ENCODE data around the gene THRB.

The THRB gene

GRCh38 chr3:24494618-24495325, at the start of gene THRB:
TSS of gene THRB (minus strand) at chr3:24494850.
- DNase-seq = no peak

GRCh38 chr3:24541935-24542334, 47.3 kb upstream of the THRB start:
- DNase-seq = no peak

GRCh38 chr3:24540821-24541220, 46.2 kb upstream of the THRB start:
- DNase-seq = no peak

- DNase-seq = no peak
These were observed 45.0 kb upstream of the THRB start for GRCh38 chr3:24539699-24540098.

GRCh38 chr3:24538891-24539290, 44.2 kb upstream of the THRB start:
- no peak for DNase-seq

DNA sequence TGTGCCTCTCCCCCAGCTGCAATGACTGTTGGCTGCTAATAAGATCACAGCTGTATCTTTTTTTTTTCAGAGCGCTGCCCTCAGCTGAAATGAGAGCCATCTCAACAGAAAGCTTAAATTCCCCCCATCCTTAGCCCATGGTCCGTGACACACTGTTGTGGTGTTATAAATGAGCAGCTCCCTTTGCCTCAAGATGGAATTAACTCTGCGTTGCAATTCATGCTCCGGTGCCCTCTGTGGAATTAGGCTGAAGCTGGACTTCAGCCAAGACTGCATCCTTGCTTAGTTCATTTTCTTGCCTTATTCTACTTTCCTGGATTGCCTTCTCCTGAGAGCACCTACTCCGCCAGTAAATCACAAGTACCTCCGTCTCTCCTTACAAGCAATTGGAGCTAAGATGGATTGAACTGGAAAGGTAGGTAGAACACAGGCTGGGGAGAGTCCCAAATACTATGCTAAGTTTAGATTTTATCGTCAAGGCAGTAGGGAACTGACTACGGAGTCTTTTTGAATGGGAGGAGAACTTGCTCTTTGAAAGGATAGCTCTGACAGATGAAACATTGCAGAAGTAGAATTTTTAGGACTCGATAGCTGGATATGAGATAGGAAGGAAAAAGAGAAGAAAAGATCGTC, 39.0 kb upstream of the THRB start:
- no peak for DNase-seq

GRCh38 chr3:24530471-24530870, 35.8 kb upstream of the THRB start:
- no peak for DNase-seq

GRCh38 chr3:24529210-24529609, 34.6 kb upstream of the THRB start:
- no peak for DNase-seq

DNA sequence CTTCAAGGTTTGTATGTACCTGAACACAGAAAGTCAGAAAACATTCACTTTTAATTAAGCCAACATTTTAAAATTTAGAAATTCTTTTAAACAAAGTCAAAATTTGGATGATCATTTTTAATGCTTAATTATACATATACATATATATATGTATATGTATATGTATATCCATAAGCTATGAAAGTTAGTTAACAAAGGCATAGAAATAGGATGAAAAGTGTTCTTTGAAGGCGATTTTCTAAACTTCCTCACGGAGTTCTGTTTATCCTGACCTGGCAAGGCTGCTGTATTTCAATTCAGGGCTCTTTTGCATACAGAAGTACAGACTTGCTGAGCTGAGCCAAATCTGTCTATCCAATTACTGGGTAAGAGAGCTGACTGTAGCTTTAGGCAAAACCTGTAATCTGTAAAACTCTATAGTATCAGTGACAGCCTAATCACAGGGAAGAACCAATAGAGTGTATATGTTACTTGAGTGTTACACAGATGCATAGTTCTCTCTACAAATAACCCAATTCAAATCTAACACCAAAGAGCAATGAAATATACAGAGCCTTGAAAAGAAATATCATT, 32.1 kb upstream of the THRB start:
- DNase-seq = no peak

DNA sequence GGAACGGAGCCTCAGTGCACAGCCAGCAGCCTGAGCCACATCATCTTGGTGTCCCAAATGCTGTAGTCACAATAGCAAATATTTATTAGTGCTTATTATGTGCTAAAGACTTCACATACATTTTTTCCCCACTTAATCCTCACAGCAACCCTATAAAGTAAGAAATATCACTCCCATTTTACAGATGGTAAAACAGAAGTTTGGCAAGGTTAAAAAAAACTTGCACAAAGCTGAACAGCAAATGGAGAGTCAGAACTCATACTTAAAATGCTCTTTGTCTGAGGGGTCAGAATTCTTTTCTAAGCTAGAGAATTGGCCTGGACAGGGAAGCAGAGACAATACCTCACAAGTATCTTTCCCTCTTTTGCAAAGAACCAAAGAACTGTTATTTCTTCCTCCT, 30.9 kb upstream of the THRB start:
- no peak for DNase-seq

DNA sequence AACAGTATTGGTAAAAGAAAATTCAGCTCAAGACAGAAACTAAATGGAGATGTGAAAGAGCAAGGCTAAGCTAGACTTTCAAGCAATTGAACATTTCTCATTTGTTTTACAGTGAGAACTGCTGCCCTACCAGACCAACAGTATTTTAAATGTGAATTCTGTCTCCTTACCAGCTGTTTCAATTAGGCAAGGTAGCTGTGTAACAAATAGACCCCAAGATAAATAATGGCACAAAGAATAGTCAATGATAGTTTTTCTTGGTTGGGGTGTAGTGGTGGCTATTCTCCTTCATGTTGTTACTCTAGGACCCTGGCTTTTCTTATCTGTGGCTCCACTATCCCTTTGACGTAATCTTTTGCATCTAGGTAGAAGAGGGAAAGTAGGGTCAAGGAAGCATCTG, 30.4 kb upstream of the THRB start:
- no peak for DNase-seq

- DNase-seq = no peak
These were observed 29.5 kb upstream of the THRB start for GRCh38 chr3:24523988-24524727.

GRCh38 chr3:24523215-24523614, 28.6 kb upstream of the THRB start:
- DNase-seq = no peak

GRCh38 chr3:24522146-24522579, 27.5 kb upstream of the THRB start:
- DNase-seq = no peak

DNA sequence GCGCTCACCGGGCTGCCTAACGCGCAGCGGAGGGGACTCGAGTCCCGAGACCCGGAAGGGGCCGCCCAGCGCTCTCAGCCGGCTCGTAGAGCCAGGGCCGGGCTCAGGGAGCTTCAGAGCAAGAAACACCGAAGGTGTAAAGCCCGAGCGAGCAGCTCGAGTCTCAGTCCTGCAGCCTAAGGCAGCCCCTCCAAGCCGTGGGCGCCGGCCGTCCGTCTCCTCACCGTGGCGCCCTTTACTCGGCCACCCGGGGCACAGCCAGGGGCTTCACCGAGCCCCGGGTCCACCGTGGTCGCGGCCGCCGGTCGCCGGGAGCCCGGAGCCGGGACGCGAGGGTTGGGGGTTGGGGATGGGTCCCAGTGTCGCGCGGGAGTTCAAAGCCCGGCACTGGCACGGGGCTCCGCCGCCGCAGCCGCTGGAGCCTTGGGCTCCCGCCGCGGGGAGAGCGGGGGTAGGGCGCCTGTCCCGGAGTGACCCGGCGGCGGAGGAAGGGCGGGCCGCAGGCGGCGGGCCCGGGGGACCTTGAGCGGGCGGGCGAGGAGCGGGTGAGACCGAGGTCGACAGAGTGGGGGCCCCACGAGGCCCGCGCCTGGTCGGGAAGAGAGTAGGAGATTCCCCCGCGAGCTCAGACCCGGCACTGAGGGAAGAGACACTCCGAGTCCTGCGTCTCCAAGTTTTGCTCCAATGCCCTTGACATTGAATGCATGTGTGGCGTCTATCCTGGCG, 26.9 kb upstream of the THRB start:
- no peak for DNase-seq

DNA sequence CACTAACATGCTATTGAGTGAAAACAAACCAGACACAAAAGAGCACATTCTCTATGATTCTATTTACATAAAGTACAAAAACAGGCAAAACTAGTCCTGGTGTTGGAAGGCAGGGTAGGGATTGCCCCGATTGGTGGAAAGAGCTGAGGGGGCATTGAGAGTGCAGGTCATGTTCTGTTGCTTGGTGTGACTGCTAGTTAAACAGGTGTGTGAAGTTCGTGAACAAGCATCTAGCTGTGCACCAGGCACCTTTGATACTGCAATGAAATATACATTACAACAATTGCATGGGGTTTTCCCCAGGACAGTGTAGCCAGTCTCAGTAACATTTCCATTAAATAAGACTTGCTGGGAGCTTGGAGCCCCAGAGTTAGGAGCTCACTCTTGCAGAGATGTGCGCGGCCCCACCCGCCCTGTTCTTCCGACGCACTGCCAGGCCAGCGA, 26.3 kb upstream of the THRB start:
- no peak for DNase-seq

GRCh38 chr3:24520101-24520495, 25.4 kb upstream of the THRB start:
- no peak for DNase-seq

DNA sequence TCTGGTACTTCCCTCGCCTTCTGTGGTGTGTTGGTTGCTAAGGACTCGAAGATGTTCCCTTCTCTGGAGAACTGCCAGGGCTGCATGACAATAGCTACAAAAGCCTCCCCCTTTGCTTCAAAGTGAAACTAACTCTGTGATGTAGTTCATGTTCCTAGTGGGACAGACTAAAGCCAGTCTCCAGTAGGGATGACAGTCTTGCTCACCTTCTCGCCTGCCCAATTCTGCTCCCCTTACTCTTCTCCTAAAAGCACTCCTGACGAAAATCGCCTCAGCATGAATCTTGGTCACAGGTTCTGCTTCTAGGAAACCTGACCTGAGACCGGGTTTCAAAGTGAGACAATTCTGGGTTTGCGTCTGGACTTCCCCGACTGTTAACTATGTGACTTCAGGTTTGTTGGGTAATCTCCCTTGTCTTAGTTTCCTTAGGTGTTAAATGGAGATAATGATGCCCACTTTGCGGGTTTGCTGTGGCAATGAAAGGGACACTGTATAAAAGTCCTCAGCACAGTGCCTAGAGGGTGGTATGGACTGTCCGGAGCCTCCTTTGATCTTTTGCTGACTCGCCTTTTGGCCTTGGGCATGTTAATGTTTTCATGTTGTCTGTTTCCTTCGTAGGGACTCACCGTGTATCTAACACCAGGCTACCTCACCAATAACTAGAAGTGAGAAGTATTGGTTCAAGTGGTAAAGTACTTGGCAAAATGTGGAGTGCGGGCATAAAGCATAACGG, 24.9 kb upstream of the THRB start:
- DNase-seq = no peak

GRCh38 chr3:24518990-24519367, 24.3 kb upstream of the THRB start:
- no peak for DNase-seq

DNA sequence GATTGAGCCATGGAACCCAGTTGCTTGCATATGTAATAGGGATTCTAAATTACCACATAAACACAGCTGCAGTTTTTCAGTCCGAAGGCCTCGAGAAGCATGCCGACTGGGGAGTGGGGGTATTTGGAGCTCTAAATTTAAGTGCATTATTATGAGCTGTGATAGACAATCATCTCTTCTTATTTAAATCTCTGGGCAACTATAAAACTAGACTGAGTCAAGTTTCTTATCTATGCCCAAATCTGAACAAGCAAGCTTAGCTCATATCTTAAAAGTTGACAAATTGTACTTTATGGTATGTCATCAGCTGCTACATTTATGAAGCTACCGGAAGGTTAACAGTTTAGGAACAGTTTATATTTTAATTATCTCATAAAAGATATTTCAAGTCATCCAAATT, 19.5 kb upstream of the THRB start:
- DNase-seq = no peak

GRCh38 chr3:24513463-24513862, 18.8 kb upstream of the THRB start:
- no peak for DNase-seq

- DNase-seq = no peak
These were observed 18.0 kb upstream of the THRB start for GRCh38 chr3:24512564-24513197.

Data from NCI-H524 treated with DMSO at 0.1 percent for 48 hours (cell line).